ENCODE results near the gene COL11A2. TPM values are rescaled to one million over a fixed set of nuclear protein-coding genes. Genes with fewer than 3 reads are reported as not detected.

COL11A2 gene
- polyA plus RNA-seq, 1 donor from 2014 or later: 9.8 TPM

GRCh38 chr6:33201935-33202334 lies 9.7 kb upstream of the COL11A2 start:
- Histone ChIP-seq H3K27me3 (ENCODE audit: insufficient read depth, low read depth, low read length) (no peaks in the 10 kb centered on the region), H3K9me2 (ENCODE audit: insufficient read depth, low read length) (no peaks in the 10 kb centered on the region), H3F3A (ENCODE audit: insufficient read depth, low read length, poor library complexity, severe bottlenecking) (no peaks in the 10 kb centered on the region), H3K4me3 (ENCODE audit: low read length) (peak overlapping the region; percentile 92), H3K4me2 (ENCODE audit: low read length) (peak overlapping the region; percentile 99), H2AFZ (ENCODE audit: low read depth, low read length) (no peak overlapping the region), H3K9ac (ENCODE audit: low read length) (peak overlapping the region; percentile 96), H3K36me3 (ENCODE audit: insufficient read depth, low read length) (peaks cover 6% of the 10 kb centered on the region), H3K27ac (ENCODE audit: low read length) (no peak overlapping the region), H3K79me2 (replicated peaks; ENCODE audit: insufficient read depth, low read length) (peaks cover 34% of the 10 kb centered on the region), H4K20me1 (ENCODE audit: insufficient read depth) (no peaks in the 10 kb centered on the region), H3K9me3 (ENCODE audit: low read length) (no peaks in the 10 kb centered on the region)
- no peak for TF ChIP-seq EP300 (conservative IDR thresholded peaks at IDR 0.05; ENCODE audit: poor library complexity, severe bottlenecking)

GRCh38 chr6:33201147-33201545 lies 8.9 kb upstream of the COL11A2 start:
- Histone ChIP-seq H4K20me1 (ENCODE audit: insufficient read depth) (no peaks in the 10 kb centered on the region), H3F3A (ENCODE audit: insufficient read depth, low read length, poor library complexity, severe bottlenecking) (no peaks in the 10 kb centered on the region), H3K9ac (ENCODE audit: low read length) (peak overlapping the region; percentile 96), H3K9me2 (ENCODE audit: insufficient read depth, low read length) (no peaks in the 10 kb centered on the region), H3K79me2 (replicated peaks; ENCODE audit: insufficient read depth, low read length) (peaks cover 34% of the 10 kb centered on the region), H3K36me3 (ENCODE audit: insufficient read depth, low read length) (peaks cover 6% of the 10 kb centered on the region), H3K27me3 (ENCODE audit: insufficient read depth, low read depth, low read length) (no peaks in the 10 kb centered on the region), H2AFZ (ENCODE audit: low read depth, low read length) (peak overlapping the region; percentile 32), H3K4me3 (ENCODE audit: low read length) (peak overlapping the region; percentile 92), H3K27ac (ENCODE audit: low read length) (peak overlapping the region; percentile 98), H3K4me2 (ENCODE audit: low read length) (peak overlapping the region; percentile 99), H3K9me3 (ENCODE audit: low read length) (no peaks in the 10 kb centered on the region)
- TF ChIP-seq TAF1 (IDR thresholded peaks at IDR 0.05; ENCODE audit: low read depth) (no peak), EP300 (conservative IDR thresholded peaks at IDR 0.05; ENCODE audit: poor library complexity, severe bottlenecking) (no peak), RAD21 (conservative IDR thresholded peaks at IDR 0.05) (no peak), POLR2AphosphoS5 (IDR thresholded peaks at IDR 0.05) (no peak), MXI1 (conservative IDR thresholded peaks at IDR 0.05; ENCODE audit: poor library complexity, severe bottlenecking) (no peak), CTCF (IDR thresholded peaks at IDR 0.05; ENCODE audit: poor library complexity, severe bottlenecking) (no peak), EZH2 (IDR thresholded peaks at IDR 0.05; ENCODE audit: borderline replicate concordance, insufficient read depth, low read length, poor library complexity, severe bottlenecking) (no peak), REST (IDR thresholded peaks at IDR 0.05; ENCODE audit: borderline replicate concordance) (no peak), SMC3 (conservative IDR thresholded peaks at IDR 0.05; ENCODE audit: poor library complexity) (no peak)
